Skin of body (tissue), 2 donors: Measurements from ENCODE around the gene BRMS1. TPM values are rescaled to one million over a fixed set of nuclear protein-coding genes. Genes with fewer than 3 reads are reported as not detected.
"Not testable (repeated sequence)": the region's sequence is repeated elsewhere in the genome, so short reads cannot be mapped to it uniquely, and the experiment has no call there.

Experiments
- DNase-seq: peaks from one replicate; lab custom pipeline; 2025; lab: John Stamatoyannopoulos, UW
- total RNA-seq: library from RNA; depleted of rRNA; stranded (reverse); fragments of >200 nt; gene quantifications from one replicate; pipeline ENCODE4 v1.2.3, GENCODE V29; 2014

BRMS1 gene, protein sequence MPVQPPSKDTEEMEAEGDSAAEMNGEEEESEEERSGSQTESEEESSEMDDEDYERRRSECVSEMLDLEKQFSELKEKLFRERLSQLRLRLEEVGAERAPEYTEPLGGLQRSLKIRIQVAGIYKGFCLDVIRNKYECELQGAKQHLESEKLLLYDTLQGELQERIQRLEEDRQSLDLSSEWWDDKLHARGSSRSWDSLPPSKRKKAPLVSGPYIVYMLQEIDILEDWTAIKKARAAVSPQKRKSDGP
- 14.6 TPM for total RNA-seq

DNA sequence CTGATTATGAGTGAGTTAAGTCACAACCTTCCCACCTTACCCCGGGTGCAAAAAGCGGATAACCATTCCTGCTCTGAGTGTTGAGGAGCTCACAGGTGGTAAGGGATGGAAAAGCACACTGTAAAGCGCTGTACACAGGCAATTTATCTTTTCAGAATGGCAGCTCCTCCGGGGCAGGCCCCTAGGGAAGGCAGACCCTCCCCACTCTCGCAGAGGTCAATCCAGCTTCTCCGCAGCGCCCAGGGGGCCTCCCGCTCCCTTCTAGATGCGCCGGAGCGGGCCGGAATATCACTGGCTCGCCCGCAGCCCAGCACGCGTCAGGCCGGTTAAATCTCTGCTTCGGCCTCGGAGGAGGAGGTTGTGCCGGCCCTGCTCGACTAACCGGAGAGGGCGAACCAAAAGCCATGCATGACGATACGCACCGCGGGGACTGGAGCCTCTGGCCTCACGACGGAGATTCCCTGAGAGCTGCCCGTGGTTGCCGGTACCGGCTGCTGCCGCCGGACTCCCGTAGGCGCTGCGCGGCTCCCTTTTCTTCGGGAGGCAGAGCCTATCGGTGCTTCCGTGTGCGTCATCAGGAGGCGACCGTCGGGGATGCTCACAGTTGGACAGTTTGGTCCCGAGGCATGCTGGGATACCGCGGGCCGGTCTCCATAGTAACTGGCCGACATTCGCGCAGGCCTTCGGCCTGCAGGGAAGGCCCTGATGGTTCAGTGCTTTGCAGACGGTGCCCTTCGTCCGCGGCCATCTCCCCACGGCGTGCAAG is at the start of gene BRMS1:
Gene BRMS1 (minus strand): TSS at position 555 of the 766 bp plus-strand sequence. CDS start 2,870 bp downstream, outside the sequence.
- peak; percentile 94 for DNase-seq

DNA sequence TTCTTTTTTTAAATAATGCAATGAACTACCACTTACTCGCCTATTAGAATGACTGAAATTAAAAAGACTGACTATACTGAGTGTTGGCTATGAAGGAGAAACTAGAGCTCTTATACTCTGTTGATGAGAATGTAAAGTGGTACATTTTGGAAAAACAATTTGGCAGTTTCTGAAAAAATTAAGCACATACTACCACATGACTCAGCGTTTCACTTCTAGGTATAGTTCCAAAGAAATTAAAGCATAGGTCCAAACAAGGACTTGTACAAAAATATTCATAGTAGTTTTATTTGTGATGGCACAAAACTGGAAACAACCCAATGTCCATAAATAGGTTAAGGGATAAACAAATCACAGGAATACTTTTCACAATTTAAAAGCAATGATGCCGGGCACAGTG is 49.0 kb upstream of the BRMS1 start:
- no peak for DNase-seq

GRCh38 chr11:66391322-66391721 is 46.4 kb upstream of the BRMS1 start:
- DNase-seq: no peak

DNA sequence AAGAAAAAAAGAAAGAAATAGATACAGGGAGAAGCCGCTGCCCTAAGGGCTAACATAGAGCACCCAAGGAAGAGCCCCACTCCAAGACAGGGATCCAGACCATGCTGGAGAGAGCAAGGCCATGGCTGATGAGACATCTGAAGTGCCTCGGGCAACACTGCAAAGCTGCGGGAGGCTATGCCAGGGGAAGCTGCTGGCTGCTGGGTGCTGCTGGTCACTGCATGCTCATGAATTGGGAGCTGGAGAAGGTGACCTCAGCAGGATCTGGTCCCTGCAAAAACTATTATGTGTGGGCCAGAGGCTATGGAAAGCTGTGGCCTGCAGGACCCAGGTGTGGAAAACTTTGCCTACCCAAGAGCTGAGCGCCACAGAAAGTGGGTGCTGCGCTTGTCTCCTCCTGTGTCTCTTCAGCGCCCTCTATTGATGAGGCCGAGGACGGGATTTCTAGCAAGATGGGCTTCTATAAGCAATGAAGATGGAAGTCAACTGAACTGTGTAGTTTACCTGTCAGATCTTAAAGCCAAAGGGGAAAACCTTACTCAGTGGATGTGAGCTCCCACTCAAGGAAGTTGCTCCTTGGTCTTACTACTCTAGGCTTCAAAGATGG is 44.0 kb upstream of the BRMS1 start:
- DNase-seq: no peak

DNA sequence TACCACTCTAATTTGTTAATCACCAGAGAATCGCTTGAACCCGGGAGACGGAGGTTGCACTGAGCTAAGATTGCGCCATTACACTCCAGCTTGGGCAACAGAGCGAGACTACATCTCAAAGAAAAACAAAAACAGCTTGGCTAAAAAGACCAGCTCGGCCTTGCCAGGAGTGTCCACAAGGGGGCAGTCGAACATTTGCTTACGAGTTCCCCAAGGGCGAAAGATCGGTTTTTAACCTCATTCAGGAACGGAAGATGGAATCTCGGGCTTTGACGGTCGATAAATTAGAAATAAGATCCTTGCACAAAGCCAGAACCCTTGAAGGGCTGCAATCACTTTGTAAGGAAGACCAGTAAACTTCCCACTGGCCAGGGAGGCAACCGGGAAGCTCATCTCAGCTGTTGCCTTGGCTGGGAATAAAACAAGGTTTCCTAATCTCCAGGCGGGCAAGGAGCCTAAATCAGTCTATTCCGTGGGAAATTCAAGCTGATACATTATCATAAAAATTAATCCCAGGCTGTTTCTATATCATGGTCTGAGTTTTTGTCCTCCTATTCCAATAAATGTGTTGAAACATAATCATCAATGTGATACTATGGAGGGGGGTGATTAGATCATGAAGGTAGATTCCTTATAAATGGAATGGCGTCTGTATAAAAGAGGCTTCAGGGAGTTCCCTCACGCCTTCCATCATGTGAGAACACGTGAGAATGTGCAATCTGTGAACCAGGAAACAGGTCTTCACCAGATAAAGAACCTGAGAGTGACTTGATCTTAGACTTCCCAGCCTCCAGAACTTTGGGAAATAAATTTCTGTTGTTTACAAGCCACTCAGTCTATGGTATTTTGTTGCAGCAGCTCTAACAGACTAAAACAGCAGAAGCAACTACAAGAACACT is 41.5 kb upstream of the BRMS1 start:
- DNase-seq: peak; percentile 65

- DNase-seq: not testable (repeated sequence)
These were observed 39.4 kb upstream of the BRMS1 start for GRCh38 chr11:66384316-66384715.

- not testable (repeated sequence) for DNase-seq
These were observed 35.4 kb upstream of the BRMS1 start for GRCh38 chr11:66380264-66380663.

GRCh38 chr11:66373690-66374287 is 28.9 kb upstream of the BRMS1 start:
- DNase-seq: not testable (repeated sequence)

DNA sequence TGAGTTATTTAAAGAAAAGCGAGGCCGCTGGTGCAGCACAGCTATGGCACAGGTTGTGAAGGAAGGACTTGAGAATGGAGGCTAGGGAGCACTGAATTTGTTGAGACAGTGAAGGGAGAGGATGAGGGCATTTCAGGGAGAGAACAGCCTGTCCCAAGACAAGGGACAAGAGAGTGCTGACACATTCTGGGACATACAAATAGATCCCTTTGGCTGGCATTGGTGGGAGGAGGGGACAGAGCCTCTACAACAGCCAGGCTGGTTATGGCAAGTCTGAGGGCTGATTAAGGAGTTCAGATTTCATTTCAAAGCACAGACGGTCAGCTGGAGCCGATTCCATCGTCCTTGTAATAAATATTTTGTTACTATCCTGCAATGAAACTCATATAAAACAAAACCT is 28.4 kb upstream of the BRMS1 start:
- DNase-seq: no peak

DNA sequence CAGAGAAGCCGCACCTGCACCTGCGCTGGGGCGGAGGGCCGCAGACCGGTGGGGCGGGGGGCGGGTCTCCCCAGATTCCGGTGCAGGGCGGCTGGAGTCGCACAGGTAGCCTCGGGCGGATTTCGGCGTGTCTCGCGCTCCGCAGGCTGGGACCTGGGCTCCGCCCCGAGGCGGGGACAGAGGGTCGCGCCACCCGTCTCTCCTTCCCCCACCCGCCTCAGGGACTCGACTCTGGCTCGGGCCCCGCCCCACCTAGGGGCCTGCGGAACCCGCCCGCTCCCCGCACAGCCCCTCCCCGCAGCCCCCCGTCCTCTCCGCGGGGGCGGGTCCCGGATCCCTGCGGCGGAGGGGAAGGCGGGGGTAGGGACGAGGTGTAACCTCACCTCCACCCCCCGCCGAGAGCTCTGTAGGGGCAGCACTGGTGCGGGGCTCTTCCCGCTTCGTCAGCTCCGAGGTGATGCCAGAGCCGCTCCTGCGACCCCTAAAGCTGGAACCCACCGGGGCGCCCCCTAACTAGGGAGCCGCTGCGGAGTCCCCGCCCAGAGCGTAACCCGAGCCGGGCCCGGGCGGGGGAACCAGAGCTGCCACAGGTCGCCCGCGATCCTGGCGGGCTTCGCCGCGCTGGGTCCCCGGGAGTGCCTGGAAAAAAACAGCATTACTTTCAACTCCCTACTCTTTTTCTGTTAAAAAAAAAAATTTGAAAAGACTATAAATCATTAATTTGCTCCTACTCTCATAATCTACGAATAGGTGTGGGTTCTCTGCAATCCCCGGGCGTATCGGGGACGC is 26.9 kb upstream of the BRMS1 start, which contains the start of gene SLC29A2:
Gene SLC29A2 (minus strand): TSS at position 134 of the 789 bp plus-strand sequence. CDS start 169 bp downstream, outside the sequence.
- DNase-seq: peak; percentile 10

GRCh38 chr11:66369073-66369894 is 24.4 kb upstream of the BRMS1 start:
- DNase-seq: no peak

GRCh38 chr11:66368484-66368883 is 23.6 kb upstream of the BRMS1 start:
- DNase-seq: no peak

DNA sequence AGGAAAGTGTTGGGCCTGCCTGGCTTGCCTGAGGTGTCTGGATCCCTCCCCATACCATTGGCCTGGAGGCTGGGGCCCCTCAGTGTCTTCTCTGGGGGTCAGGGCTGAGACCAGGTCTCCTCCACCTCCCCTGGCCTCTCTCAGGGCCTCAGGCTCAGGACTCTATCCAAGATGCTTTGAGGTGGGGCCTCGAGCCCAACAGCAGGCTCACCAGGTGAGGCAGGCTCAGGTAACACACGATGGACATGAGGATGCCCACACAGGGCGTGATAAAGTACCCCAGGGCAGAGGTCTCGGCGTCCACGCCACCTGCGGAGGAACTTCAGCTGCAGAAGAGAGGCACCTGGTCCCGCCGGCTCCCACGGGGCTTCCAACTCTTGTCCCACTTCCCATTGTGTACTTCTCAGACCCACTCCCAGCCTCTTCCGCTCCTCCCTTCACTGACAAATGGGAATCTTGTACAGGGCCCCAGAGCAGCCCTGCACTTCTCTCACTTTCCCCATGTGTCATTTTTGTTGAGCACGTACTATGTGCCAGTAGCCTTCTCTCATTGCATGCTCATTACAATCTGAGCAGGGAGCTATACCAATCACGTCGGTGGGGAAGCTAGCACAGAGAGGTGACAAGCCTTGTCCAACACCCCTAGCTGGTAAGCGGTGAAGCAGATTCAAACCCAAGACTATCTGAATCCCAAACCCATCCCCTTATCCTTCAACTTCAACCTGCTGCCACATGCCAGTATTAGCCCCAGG is 22.8 kb upstream of the BRMS1 start:
- no peak for DNase-seq

- DNase-seq: no peak
These were observed 22.1 kb upstream of the BRMS1 start for GRCh38 chr11:66366844-66367477.

DNA sequence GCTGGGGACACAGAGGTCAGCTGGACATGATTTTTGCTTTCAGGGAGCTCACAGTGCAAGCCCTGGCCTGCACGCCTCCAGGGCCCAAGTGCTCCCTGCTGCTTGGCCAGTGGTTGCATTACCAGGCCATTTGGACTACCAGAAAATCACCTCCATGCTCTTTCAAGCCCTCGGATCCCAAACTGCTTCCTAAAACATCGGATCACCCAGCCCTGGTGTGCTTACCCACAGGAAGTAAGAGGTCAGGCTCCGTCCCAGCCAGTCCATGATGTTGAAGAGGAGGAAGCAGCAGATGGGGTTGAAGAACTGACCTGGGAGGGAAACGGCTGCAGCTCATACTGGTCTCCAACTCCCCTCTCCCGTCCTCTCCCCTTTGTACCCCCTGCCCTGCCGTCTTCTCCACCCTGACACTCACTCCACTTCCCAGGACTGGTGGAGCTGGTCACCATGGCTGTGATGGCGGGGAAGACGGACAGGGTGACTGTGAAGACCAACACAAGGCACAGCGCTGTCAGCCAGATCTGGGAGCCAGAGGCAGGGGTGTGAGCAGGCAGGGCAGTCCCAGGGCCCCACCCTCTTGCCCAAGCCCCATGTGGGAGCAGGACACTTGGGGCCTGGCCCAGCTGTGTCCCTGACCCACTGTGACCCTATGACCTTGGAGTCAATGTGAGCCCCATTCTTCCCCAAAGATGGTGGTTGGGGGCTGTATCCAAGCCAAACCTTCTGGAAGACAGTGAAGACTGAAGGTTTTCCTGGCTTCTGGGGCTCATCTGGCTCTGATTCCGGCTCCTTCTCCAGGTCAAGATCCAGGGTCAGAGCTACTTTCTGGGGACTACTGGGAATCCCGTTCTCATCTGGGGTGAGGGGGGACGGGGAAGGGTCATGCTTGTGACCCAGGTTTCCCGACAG is 21.1 kb upstream of the BRMS1 start:
- no peak for DNase-seq

DNA sequence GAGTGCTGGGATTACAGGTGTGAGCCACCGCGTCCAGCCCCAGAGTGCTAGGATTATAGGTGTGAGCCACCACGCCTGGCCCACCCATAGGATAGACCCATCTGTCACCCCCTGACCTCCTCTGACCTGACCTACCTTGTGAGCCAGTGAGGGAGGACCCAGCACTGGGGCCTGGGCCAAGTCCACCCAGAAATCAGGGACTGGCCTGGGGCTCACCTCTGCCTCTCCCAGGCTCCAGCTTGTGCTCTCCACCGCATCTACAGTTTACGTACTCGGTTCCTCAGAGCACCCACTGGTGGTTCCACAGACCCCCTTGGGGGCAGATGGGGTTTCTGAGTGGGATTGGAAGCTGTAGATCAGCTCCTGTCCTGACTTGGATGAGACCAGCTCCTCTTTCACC is 20.3 kb upstream of the BRMS1 start:
- DNase-seq: no peak
